GM12873 (cell line): Measurements from ENCODE around the gene SRC.

Experiments used
- TF ChIP-seq, protein P1 (sequence below): IDR thresholded peaks from 2 replicates; pipeline ENCODE4 v1.5.1; 2012; ENCODE audit warnings: low read depth, mild to moderate bottlenecking, moderate library complexity, low read length, control low read depth; ENCODE audit not compliant: insufficient read depth; ENCODE audit errors: missing control alignments

Gene SRC

DNA sequence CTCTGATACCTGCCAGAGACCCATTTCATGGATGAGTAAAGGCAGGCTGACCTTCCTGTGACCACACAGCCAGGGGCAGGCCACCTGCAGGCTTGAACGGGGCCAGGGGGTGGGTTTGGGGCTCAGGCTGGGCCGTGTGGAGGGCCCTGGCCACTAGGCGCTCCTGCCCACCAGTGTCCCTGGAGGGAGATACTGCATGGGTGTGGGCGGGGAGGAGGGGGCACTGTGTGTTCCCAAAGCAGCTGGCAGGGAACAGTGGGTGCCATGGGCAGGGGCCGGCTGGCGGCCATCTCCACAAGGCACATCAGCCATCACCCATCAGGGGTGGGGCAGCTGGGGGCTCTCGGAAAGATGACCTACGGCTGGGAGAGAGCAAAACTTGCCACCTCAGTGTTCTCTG is 15.4 kb downstream of the SRC start:
- TF ChIP-seq, protein P1, sequence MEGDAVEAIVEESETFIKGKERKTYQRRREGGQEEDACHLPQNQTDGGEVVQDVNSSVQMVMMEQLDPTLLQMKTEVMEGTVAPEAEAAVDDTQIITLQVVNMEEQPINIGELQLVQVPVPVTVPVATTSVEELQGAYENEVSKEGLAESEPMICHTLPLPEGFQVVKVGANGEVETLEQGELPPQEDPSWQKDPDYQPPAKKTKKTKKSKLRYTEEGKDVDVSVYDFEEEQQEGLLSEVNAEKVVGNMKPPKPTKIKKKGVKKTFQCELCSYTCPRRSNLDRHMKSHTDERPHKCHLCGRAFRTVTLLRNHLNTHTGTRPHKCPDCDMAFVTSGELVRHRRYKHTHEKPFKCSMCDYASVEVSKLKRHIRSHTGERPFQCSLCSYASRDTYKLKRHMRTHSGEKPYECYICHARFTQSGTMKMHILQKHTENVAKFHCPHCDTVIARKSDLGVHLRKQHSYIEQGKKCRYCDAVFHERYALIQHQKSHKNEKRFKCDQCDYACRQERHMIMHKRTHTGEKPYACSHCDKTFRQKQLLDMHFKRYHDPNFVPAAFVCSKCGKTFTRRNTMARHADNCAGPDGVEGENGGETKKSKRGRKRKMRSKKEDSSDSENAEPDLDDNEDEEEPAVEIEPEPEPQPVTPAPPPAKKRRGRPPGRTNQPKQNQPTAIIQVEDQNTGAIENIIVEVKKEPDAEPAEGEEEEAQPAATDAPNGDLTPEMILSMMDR, result no peak

DNA sequence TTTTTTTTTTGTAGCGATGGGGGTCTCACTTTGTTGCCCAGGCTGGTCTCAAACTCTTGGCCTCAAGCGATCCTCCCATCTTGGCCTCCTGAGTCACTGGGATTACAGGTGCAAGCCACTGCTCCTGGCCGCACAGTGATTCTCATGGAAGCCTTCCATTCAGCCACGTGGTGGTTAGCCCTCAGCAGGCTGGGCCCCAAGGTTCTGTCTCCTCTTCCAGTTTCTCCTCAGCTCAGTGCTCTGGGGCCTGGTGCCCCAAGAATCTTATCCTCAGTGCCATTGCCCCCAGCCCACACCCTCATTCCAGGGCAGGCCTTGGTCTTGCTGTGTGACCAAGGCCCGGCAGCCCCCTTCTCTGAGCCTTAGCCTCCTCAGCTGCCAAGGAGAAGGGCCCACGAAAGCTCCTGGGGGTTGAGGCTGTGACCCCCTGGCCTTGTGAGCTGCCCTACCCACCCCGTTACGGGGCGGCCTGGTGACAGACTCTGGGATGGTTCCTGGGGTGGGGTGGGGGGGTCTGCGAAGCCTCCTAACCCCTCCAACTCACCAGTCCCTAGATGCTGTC is 16.4 kb downstream of the SRC start:
- TF ChIP-seq, protein P1, result no peak

DNA sequence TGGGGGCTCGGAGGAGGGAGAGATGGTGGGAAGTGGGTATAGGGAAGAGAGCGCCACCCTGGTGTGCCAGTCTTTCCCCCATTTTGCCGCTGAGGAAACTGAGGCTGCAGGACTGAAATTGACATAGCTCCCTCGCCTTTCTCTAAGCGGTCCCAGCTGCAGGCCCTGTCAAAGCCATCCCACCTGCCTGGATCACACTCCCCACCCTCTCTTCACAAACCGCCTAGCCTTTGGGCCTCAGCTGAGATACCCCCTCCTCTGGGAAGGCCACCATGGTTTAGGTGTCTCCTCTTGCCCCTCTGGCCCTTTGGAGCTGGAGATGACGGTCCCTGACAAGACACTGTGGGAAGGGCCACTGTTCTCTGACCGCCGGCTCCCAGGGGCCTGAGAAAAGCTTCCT is 16.9 kb downstream of the SRC start:
- TF ChIP-seq, protein P1, result no peak

DNA sequence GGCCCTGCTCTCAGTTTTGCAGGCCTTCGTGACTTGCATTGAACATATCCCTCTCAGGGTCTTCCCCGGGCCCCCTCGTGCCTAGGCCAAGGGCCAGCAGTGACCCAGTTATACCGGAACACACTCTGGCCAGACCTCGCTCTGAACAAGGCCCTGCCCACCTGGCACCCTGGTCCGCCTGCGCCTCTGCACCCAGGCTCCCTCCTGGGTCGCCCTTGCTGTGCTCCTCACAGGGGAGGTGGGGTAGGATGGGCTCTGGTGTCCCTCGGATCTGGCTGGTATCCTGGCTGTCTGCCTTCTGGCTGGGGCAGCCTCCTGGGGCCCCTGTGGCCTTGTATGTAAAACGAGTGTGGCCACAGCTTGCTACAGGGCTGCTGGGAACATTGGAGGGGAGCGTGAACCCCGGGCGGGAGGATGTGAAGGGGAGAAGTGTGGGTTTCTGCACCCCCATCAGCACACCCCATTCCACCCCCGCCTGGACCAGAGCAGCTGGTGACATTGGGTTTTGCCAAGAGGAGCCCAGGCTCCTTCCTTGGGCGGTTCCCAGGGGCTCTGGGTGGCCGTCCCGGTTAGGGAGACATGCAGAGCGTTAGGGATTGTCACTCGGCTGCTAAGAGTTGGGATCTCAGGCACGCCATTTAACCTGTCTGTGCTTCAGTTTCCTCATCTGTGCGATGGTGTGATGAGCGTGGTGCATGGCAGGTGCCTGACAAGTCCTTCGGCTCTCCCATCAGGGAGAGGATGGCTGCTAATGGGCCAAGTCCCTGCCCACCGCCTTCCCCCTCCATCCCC is 17.5 kb downstream of the SRC start:
- TF ChIP-seq, protein P1, result no peak

DNA sequence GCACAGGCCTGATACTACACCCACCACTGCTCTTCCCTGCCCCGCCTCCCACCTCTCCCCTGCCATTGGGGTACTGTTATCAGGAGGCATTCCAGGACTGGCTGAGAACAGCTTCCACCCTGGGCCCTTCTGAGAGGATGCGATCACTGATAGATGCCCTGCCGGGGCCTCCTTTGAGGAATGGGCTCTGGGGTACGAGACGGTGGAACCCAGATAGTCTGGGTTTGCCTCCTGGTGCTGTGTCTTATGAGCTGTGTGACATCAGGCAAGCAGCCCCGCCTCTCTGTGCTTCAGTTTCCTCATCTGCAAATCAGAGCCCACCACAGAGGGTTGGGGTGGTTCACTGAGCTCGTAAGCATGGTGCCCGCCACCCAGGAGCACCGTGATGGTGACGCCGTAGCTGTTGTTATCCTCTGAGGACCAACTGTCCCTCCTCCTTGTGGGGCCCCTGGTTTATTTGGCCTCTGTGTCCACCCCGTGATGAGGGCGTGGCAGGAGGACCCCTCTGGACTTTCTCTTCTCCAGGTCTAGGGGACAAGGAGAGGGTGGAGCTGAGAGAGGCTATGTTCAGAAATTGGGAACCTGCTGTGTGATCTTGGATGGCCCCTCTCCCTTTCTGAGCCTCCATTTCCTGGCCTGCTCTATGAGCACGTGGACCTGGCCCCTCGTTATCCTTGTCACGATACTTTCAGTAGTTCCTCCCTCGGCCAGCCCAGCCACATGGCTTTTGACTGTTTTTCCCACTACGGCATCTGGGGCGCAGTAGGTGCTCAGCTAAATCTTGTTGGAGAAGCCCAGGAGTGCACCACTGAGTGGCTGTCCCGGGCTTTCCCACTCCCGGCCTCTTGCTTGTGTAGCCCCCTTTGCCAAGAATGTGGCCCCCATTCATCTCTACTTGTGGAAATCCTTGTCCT is 18.3 kb downstream of the SRC start:
- TF ChIP-seq, protein P1, result no peak

DNA sequence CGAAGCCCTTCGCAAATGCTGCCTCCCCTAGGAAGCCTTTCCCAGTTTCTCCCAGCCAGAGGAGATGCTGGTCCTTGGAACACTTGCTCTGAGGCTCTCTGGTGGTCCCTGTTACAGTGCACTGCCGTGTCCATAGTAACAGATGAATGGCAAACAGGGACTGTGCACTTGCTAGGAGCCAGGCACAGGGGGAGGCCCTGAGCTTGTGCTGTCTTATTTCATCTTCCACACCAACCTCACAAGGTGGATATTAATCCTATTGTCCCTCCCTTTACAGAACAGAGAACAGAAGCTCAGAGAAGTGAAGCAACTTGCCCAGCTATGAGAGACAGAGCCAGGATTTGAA is 19.0 kb downstream of the SRC start:
- TF ChIP-seq, protein P1, result no peak
